Duodenal mucosa (tissue), 2 donors: Measurements from ENCODE around the gene NELFB.
"Not testable (repeated sequence)": the region's sequence is repeated elsewhere in the genome, so short reads cannot be mapped to it uniquely, and the experiment has no call there.

Experiments used
- H3K27ac ChIP-seq: one replicate; pipeline ENCODE4 v1.7.0; 2013; ENCODE audit warnings: low read depth, low read length
- H3K27me3 ChIP-seq, 2 donors: one replicate each; pipeline ENCODE4 v1.7.0; 2013; ENCODE audit warnings: low read length in 2 of 2, control low read depth in 1 of 2; ENCODE audit not compliant: insufficient read depth in 2 of 2, control insufficient read depth in 1 of 2
- H3K36me3 ChIP-seq, 2 donors: one replicate each; pipeline ENCODE4 v1.7.0; 2013; ENCODE audit warnings: low read length in 2 of 2, control low read depth in 1 of 2; ENCODE audit not compliant: insufficient read depth in 2 of 2, control insufficient read depth in 1 of 2
- H3K4me1 ChIP-seq, 2 donors: one replicate each; pipeline ENCODE4 v1.7.0; 2013; ENCODE audit warnings: low read length in 2 of 2, control low read depth in 1 of 2; ENCODE audit not compliant: insufficient read depth in 2 of 2, control insufficient read depth in 1 of 2
- H3K4me3 ChIP-seq, 2 donors: one replicate each; pipeline ENCODE4 v1.7.0; 2013; ENCODE audit warnings: low read length in 2 of 2, low read depth in 1 of 2
- H3K9ac ChIP-seq, 2 donors: one replicate each; pipeline ENCODE4 v1.7.0; 2013; ENCODE audit warnings: low read length in 2 of 2, low read depth in 1 of 2
- H3K9me3 ChIP-seq, 2 donors: one replicate each; pipeline ENCODE4 v1.7.0; 2013; ENCODE audit warnings: low read length in 2 of 2, control low read depth in 1 of 2; ENCODE audit not compliant: control insufficient read depth in 1 of 2

The NELFB gene

GRCh38 chr9:137242269-137243203, 12.6 kb upstream of the NELFB start:
- peak overlapping the region; percentile 72 to 87 for H3K4me3 ChIP-seq
- peak overlapping the region; percentile 65 to 85 for H3K9ac ChIP-seq
- H3K27ac ChIP-seq = peak overlapping the region; percentile 95
- H3K4me1 ChIP-seq = peaks cover 36 to 41% of the 10 kb centered on the region in 2 donors
- peaks cover 3 to 21% of the 10 kb centered on the region in 2 donors for H3K36me3 ChIP-seq
- no peaks in the 10 kb centered on the region for H3K9me3 ChIP-seq
- no peaks in the 10 kb centered on the region for H3K27me3 ChIP-seq

- H3K27me3 ChIP-seq, H3K27ac ChIP-seq, H3K9me3 ChIP-seq: not testable (repeated sequence)
- H3K4me3 ChIP-seq = peak overlapping the region; percentile 31 to 72
- peak overlapping the region in 1 of 2 donors; percentile 85 for H3K9ac ChIP-seq
- H3K4me1 ChIP-seq = peaks cover 29 to 34% of the 10 kb centered on the region in 2 donors
- H3K36me3 ChIP-seq = peaks cover 3 to 21% of the 10 kb centered on the region in 2 donors
Measured at GRCh38 chr9:137243266-137243625, 11.9 kb upstream of the NELFB start.

- H3K36me3 ChIP-seq = peaks cover 3 to 21% of the 10 kb centered on the region in 2 donors
- peak overlapping the region; percentile 31 to 72 for H3K4me3 ChIP-seq
- H3K4me1 ChIP-seq = peaks cover 23 to 28% of the 10 kb centered on the region in 2 donors
- no peak overlapping the region for H3K9ac ChIP-seq
- no peaks in the 10 kb centered on the region for H3K27me3 ChIP-seq
- no peaks in the 10 kb centered on the region for H3K9me3 ChIP-seq
- no peak overlapping the region for H3K27ac ChIP-seq
Measured at GRCh38 chr9:137243626-137244485, 11.3 kb upstream of the NELFB start.

DNA sequence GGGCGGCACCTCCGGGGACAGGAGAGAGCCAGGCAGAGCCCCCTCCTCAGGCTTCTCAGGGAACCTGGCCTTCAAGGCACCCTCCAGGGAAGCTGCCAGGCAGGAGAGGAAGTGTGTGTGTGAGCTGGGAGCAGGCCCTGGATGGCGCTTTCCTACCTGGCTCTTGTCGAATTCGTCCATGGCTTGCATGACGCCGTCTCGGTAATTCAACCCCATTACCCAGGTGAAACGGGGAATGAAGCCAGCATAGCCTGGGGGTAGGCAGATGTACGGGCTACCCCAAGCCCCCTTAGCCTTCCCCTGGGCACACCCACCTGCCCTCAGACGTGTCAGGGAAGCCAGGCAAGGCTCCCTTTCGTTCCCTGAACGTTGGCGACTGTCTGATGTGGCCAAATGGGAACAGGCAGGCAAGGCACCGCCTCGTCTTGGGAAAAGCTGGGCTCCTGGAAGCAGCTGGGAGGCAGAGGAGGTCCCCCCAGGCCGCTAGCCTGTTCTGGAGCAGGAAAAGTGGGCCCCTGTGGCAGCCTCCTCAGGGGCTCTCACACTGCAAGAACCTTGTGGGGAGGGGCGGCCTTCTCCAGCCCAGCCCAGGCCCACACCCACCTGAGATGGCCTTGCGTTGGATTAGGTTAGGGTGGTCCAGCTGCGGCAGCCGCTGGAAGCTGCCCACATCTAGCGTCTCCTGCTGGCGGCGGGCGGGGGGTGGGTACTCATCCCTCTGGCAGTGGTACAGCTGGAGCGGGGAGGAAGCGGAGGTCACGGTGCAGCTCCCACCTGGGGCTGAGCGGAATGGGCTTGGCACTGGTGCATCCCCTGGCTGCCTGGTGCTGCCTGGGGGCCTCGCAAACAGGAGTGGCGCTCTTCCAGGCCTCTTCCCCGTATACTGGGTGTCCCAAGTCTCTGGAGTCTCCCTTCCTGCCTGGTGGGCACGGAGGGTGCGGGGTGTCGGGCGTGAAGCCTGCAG, 10.4 kb upstream of the NELFB start:
- Histone ChIP-seq H3K9me3 (no peaks in the 10 kb centered on the region), H3K36me3 (peaks cover 3 to 21% of the 10 kb centered on the region in 2 donors), H3K9ac (no peak overlapping the region), H3K27ac (no peak overlapping the region), H3K27me3 (no peaks in the 10 kb centered on the region), H3K4me1 (peaks cover 20 to 24% of the 10 kb centered on the region in 2 donors), H3K4me3 (no peak overlapping the region)

DNA sequence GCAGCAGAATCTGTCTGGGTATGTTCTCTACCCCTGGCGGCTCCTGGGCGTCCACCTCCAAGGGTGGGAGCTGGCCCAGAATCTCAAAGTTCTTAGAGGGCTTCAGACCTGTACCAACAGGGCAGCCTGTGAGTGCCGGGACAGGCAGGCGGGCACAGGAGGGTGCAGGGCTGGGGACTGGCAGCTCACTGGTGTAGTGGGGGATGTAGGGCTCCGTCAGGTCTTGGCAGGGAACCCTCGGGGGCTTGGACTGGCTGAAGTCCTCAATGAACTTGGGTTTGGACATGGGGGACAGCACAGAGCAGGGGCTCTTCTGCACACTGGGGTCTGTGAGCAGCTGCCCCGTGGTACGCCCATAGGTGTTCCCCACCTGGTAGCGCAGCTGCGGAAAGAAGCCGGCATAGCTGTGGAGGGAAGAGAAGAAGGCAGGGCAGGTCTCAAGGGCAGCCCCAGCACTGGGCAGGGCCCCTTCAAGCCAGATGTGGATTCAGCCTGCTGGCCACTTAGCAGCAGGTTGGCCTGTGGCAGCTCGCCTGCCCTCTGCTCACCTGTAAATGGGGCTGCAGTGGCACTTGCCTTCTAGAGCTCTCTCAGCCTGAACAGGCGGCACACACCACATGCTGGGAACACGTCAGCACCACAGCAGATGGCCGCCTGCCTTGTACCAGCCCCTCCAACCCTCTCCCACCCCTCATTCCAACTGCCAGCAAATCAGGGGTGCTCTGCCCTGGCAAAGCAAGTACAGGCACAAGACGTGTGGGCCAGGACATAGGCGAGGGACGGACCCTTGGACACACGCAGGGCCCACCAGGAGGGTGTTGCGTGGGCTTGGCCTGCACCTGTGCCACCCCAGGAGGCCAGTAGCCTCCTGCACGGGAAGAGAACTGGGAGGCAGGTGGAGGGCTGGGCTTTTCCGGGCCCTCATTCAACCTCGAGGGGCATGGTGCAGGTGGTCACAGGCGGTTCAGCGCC, 9.4 kb upstream of the NELFB start:
- H3K27me3 ChIP-seq = no peaks in the 10 kb centered on the region
- H3K36me3 ChIP-seq = peaks cover 3 to 21% of the 10 kb centered on the region in 2 donors
- H3K27ac ChIP-seq = no peak overlapping the region
- H3K4me1 ChIP-seq = peaks cover 20 to 24% of the 10 kb centered on the region in 2 donors
- H3K9ac ChIP-seq = no peak overlapping the region
- no peaks in the 10 kb centered on the region for H3K9me3 ChIP-seq
- no peak overlapping the region for H3K4me3 ChIP-seq

DNA sequence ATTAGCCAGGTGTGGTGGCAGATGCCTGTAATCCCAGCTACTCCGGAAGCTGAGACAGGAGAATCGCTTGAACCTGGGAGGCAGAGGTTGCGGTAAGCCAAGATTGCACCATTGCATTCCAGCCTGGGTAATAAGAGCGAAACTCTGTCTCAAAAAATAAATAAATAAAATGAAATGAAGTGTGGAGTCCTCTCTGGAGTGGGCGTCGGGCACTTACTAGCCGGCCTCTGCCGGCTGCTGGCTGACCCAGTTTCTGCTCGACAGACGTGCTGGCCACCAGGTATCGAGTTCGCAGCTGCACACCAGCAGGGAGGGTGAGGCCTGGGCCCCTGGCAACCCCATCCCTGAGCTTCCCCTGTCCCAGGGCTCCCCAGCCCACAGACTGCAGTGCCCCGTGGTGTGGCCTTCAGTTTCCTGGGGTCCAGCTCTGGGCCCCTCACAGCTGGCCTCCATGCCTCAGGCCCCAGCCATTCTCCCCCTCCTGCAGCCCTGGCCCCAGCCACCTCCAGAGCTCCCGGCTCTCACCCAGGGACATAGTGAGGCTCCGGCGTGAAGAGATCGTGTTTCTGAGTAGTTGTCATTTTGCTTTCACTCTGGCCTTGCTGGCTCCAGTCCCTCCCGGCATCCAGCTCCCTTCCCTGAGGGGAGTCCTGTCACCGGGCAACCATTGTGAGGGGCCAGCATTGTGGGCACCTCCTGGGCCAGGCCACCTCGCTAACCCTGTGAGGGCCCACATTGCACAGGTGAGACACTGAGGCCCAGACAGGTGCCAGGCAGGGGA, 7.8 kb upstream of the NELFB start:
- Histone ChIP-seq H3K27ac (no peak overlapping the region), H3K9ac (no peak overlapping the region), H3K27me3 (no peaks in the 10 kb centered on the region), H3K4me3 (no peak overlapping the region), H3K36me3 (peaks cover 0 to 16% of the 10 kb centered on the region in 2 donors), H3K9me3 (no peaks in the 10 kb centered on the region), H3K4me1 (peaks cover 16 to 18% of the 10 kb centered on the region in 2 donors)

DNA sequence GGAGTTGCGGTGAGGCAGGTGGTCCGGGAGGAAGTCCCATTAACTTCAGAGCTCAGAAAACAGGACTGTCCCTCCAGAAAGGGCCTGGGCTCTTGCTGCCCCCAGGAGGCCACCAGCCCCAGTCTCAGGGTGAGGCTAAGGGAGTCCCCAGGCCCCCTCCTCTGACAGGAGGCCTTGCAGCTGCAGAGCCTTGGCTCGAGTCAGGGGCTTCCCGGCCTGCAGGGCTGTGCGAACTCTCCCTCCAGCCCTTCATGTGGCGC, 7.3 kb upstream of the NELFB start:
- Histone ChIP-seq H3K4me3 (no peak overlapping the region), H3K9me3 (no peaks in the 10 kb centered on the region), H3K9ac (no peak overlapping the region), H3K27me3 (no peaks in the 10 kb centered on the region), H3K27ac (no peak overlapping the region), H3K4me1 (peaks cover 11 to 16% of the 10 kb centered on the region in 2 donors), H3K36me3 (peaks cover 0 to 11% of the 10 kb centered on the region in 2 donors)

GRCh38 chr9:137250329-137251193, 4.6 kb upstream of the NELFB start:
- H3K4me1 ChIP-seq = peaks cover 8 to 18% of the 10 kb centered on the region in 2 donors
- H3K9me3 ChIP-seq = no peaks in the 10 kb centered on the region
- no peak overlapping the region for H3K27ac ChIP-seq

More at GRCh38 chr9:137250329-137251193, 4.6 kb upstream of the NELFB start:
- no peak overlapping the region for H3K4me3 ChIP-seq
- H3K9ac ChIP-seq = no peak overlapping the region
- no peaks in the 10 kb centered on the region for H3K27me3 ChIP-seq
- no peaks in the 10 kb centered on the region for H3K36me3 ChIP-seq
